IPS-NIHi7 (cell line): Measurements from ENCODE around the gene FAR2.
"Not testable (repeated sequence)": the region's sequence is repeated elsewhere in the genome, so short reads cannot be mapped to it uniquely, and the experiment has no call there.

Source experiments
- DNase-seq: peaks from one replicate; pipeline ENCODE4 v3.0.0; 2012; ENCODE audit warnings: mixed read lengths; ENCODE audit errors: extremely low spot score

Gene FAR2

GRCh38 chr12:29148911-29149690, at the start of gene FAR2:
TSS of gene FAR2 (plus strand) at chr12:29149278. CDS start at chr12:29270450, 121,172 bp downstream.
- DNase-seq, result peak; percentile 72

GRCh38 chr12:29102741-29103140, 46.3 kb upstream of the FAR2 start:
- no peak for DNase-seq

GRCh38 chr12:29103539-29103974, 45.5 kb upstream of the FAR2 start:
- no peak for DNase-seq

- no peak for DNase-seq
Observed at GRCh38 chr12:29104516-29104915, 44.6 kb upstream of the FAR2 start.

GRCh38 chr12:29110506-29111442, 38.3 kb upstream of the FAR2 start:
- DNase-seq, result no peak

GRCh38 chr12:29113101-29113500, 36.0 kb upstream of the FAR2 start:
- DNase-seq, result no peak

GRCh38 chr12:29116414-29116813, 32.7 kb upstream of the FAR2 start:
- no peak for DNase-seq

GRCh38 chr12:29131539-29131938, 17.5 kb upstream of the FAR2 start:
- DNase-seq, result no peak

GRCh38 chr12:29132316-29132715, 16.8 kb upstream of the FAR2 start:
- DNase-seq, result no peak

GRCh38 chr12:29133181-29133580, 15.9 kb upstream of the FAR2 start:
- no peak for DNase-seq

GRCh38 chr12:29133680-29134079, 15.4 kb upstream of the FAR2 start:
- DNase-seq, result no peak

GRCh38 chr12:29138256-29138655, 10.8 kb upstream of the FAR2 start:
- not testable (repeated sequence) for DNase-seq

- not testable (repeated sequence) for DNase-seq
Observed at GRCh38 chr12:29138855-29139254, 10.2 kb upstream of the FAR2 start.

- no peak for DNase-seq
Observed at GRCh38 chr12:29145372-29146170, 3.5 kb upstream of the FAR2 start.

GRCh38 chr12:29146196-29146595, 2.9 kb upstream of the FAR2 start:
- DNase-seq, result no peak

- DNase-seq, result peak; percentile 22
Observed at GRCh38 chr12:29147731-29148595, 1.1 kb upstream of the FAR2 start.

GRCh38 chr12:29148596-29148910, 525 bp upstream of the FAR2 start:
- DNase-seq, result peak; percentile 20

- DNase-seq, result peak; percentile 35
Observed at GRCh38 chr12:29149691-29150281, 708 bp downstream of the FAR2 start.

GRCh38 chr12:29150462-29150861, 1.4 kb downstream of the FAR2 start:
- no peak for DNase-seq

- DNase-seq, result no peak
Observed at GRCh38 chr12:29152223-29152868, 3.3 kb downstream of the FAR2 start.
